ELF-1 (cell line): Measurements from ENCODE around the gene RNH1.
"Not testable (repeated sequence)": the region's sequence is repeated elsewhere in the genome, so short reads cannot be mapped to it uniquely, and the experiment has no call there.

Experiments used
- DNase-seq: peaks from one replicate; pipeline ENCODE4 v3.0.0-alpha.2; 2016; ENCODE audit warnings: low read depth, low spot score

RNH1 gene

GRCh38 chr11:477052-477715 lies 29.9 kb downstream of the RNH1 start:
- DNase-seq = peak; percentile 63

GRCh38 chr11:476416-476815 lies 30.6 kb downstream of the RNH1 start:
- DNase-seq = no peak

GRCh38 chr11:475941-476340 lies 31.1 kb downstream of the RNH1 start:
- peak; percentile 45 for DNase-seq

- no peak for DNase-seq
Measured at GRCh38 chr11:474914-475506, 32.0 kb downstream of the RNH1 start.

- no peak for DNase-seq
Measured at GRCh38 chr11:473962-474785, 32.9 kb downstream of the RNH1 start.

GRCh38 chr11:473415-473814 lies 33.6 kb downstream of the RNH1 start:
- DNase-seq = no peak

GRCh38 chr11:472816-473215 lies 34.2 kb downstream of the RNH1 start:
- DNase-seq = no peak

- DNase-seq = no peak
Measured at GRCh38 chr11:472272-472671, 34.8 kb downstream of the RNH1 start.

GRCh38 chr11:471468-472145 lies 35.4 kb downstream of the RNH1 start:
- DNase-seq = no peak

GRCh38 chr11:469684-470560 lies 37.1 kb downstream of the RNH1 start:
- no peak for DNase-seq

GRCh38 chr11:469026-469683 lies 37.9 kb downstream of the RNH1 start:
- DNase-seq = not testable (repeated sequence)

GRCh38 chr11:468493-468892 lies 38.5 kb downstream of the RNH1 start:
- no peak for DNase-seq

- no peak for DNase-seq
Measured at GRCh38 chr11:468036-468435, 39.0 kb downstream of the RNH1 start.

- peak; percentile 86 for DNase-seq
Measured at GRCh38 chr11:465896-466530, 41.0 kb downstream of the RNH1 start.

GRCh38 chr11:464316-464715 lies 42.7 kb downstream of the RNH1 start:
- DNase-seq = no peak

GRCh38 chr11:462107-462890 lies 44.7 kb downstream of the RNH1 start:
- DNase-seq = no peak

GRCh38 chr11:461626-462025 lies 45.4 kb downstream of the RNH1 start:
- DNase-seq = no peak

GRCh38 chr11:460331-461199 lies 46.5 kb downstream of the RNH1 start:
- DNase-seq = peak; percentile 70
